CD4-positive, alpha-beta T cell (primary cell): Measurements from ENCODE around the gene PRKCQ. TPM values are rescaled to one million over a fixed set of nuclear protein-coding genes. Genes with fewer than 3 reads are reported as not detected.
A peak's percentile ranks its signal among the peaks of the same experiment; 100 is the strongest.

Source experiments
- ATAC-seq: fragments of 200-7000 bp; cut with Tn5 transposase; one replicate; pipeline ENCODE4 v1.10.0; 2022; ENCODE audit warnings: mild to moderate bottlenecking; ENCODE audit not compliant: poor library complexity
- CTCF ChIA-PET: fragments of 350-600 bp; sonication (Branson Sonifier 250); formaldehyde crosslinking; loops from one replicate; lab custom pipeline; 2021; ENCODE audit warnings: antibody characterized with exemption, inconsistent platforms; lab: Charles Lee
- POLR2A ChIA-PET: fragments of 350-600 bp; sonication (Branson Sonifier 250); formaldehyde crosslinking; loops from one replicate; lab custom pipeline; 2021; ENCODE audit warnings: antibody characterized with exemption, inconsistent platforms; lab: Charles Lee
- DNase-seq, 14 experiments: peaks; one replicate each; pipeline ENCODE4 v3.0.0-alpha.2; 2013 to 2020; ENCODE audit warnings: mixed read lengths in 2 of 14
- H3K27ac ChIP-seq, 2 donors: one replicate each; pipeline versions ENCODE4 v1.5.1 to v1.7.0; 2013; ENCODE audit warnings: low read length in 2 of 2, low read depth in 1 of 2, mild to moderate bottlenecking in 1 of 2
- H3K27me3 ChIP-seq, 2 experiments: 1 replicate in 1 of 2; 2 replicates in 1 of 2; pipeline versions ENCODE4 v1.6.1 to v1.7.0; 2013; ENCODE audit warnings: low read length in 2 of 2, control low read depth in 1 of 2, mild to moderate bottlenecking in 1 of 2, moderate library complexity in 1 of 2; ENCODE audit not compliant: insufficient read depth in 2 of 2, control insufficient read depth in 1 of 2
- H3K36me3 ChIP-seq: one replicate; pipeline ENCODE4 v1.6.1; 2013; ENCODE audit warnings: low read length, control low read depth; ENCODE audit not compliant: insufficient read depth
- H3K4me1 ChIP-seq: one replicate; pipeline ENCODE4 v1.6.1; 2013; ENCODE audit warnings: low read length, control low read depth; ENCODE audit not compliant: insufficient read depth
- H3K4me3 ChIP-seq: one replicate; pipeline ENCODE4 v1.5.1; 2013; ENCODE audit warnings: mild to moderate bottlenecking, low read length, moderate library complexity
- H3K9me3 ChIP-seq, 2 experiments: 1 replicate in 1 of 2; 2 replicates in 1 of 2; pipeline versions ENCODE4 v1.6.1 to v1.7.0; 2013; ENCODE audit warnings: low read length in 2 of 2, mild to moderate bottlenecking in 2 of 2, control low read depth in 1 of 2, moderate library complexity in 1 of 2; ENCODE audit not compliant: control insufficient read depth in 1 of 2, insufficient read depth in 1 of 2
- H3K27ac Mint-ChIP-seq: one replicate; pipeline ENCODE4 v1.8.0; 2020; ENCODE audit warnings: mixed read lengths
- H3K27me3 Mint-ChIP-seq: one replicate; pipeline ENCODE4 v1.8.0; 2021; ENCODE audit warnings: mixed read lengths
- H3K36me3 Mint-ChIP-seq: one replicate; pipeline ENCODE4 v1.8.0; 2021; ENCODE audit warnings: low read depth, mixed read lengths
- H3K4me1 Mint-ChIP-seq: one replicate; pipeline ENCODE4 v1.8.0; 2021; ENCODE audit warnings: low read depth, mixed read lengths
- H3K4me3 Mint-ChIP-seq: one replicate; pipeline ENCODE4 v1.8.0; 2020; ENCODE audit warnings: mild to moderate bottlenecking, mixed read lengths
- H3K9me3 Mint-ChIP-seq: one replicate; pipeline ENCODE4 v1.8.0; 2020; ENCODE audit warnings: mixed read lengths
- CTCF ChIP-seq: fragments of 200-600 bp; IDR thresholded peaks from one replicate; pipeline ENCODE4 v1.8.0; 2022; ENCODE audit warnings: antibody characterized with exemption, mild to moderate bottlenecking
- intact Hi-C, 2 experiments: fragments of 100-400 bp; cut with DNase I in 1 of 2; cut with micrococcal nuclease in 1 of 2; formaldehyde crosslinking; loops; one replicate each; pipeline versions ENCODE4 v1.15.1 to v1.9.0; 2023 to 2025; cut with DNase I, micrococcal nuclease
- total RNA-seq, 174 experiments: library from RNA in 2 of 174; stranded (reverse) in 2 of 174; gene quantifications; one replicate each; pipeline ENCODE4 v1.2.3 and lab custom pipeline; 2021 to 2026

The PRKCQ gene
- total RNA-seq, 2 experiments from 2014 or later = 43.4 to 43.9 TPM

- H3K27me3 ChIP-seq = no peaks in the 10 kb centered on the region
- H3K36me3 ChIP-seq = peaks cover 8% of the 10 kb centered on the region
- Mint-ChIP-seq H3K4me3 (no peak overlapping the region), H3K27me3 (no peaks in the 10 kb centered on the region), H3K27ac (peak overlapping the region; percentile 72), H3K4me1 (peaks cover 83% of the 10 kb centered on the region), H3K36me3 (peaks cover 41% of the 10 kb centered on the region), H3K9me3 (no peaks in the 10 kb centered on the region)
- H3K4me1 ChIP-seq = peaks cover 63% of the 10 kb centered on the region
- ChIA-PET POLR2A (interaction anchor here (0.9 to 1.4 kb wide), 3 partner anchors 25 to 46 kb away, joined by 3 to 5 read pairs (median 3); no protein-coding TSS in a partner anchor), CTCF (interaction anchor here (1.2 kb wide), 1 partner anchor 9 kb away, joined by 3 read pairs; no protein-coding TSS in a partner anchor)
- no peaks in the 10 kb centered on the region for H3K9me3 ChIP-seq
- DNase-seq = peak in 1 of 14 experiments; percentile 23
- H3K4me3 ChIP-seq = no peak overlapping the region
- no peak for TF ChIP-seq CTCF
- intact Hi-C loops = loop anchor here in 1 of 2 experiments (5.0 kb wide), 1 partner anchor 1690 kb away; no protein-coding TSS in a partner anchor
- no peak for ATAC-seq
- H3K27ac ChIP-seq = no peak overlapping the region
These were observed 42.3 kb downstream of the PRKCQ start for GRCh38 chr10:6537770-6538169.

GRCh38 chr10:6536102-6536501 lies 44.0 kb downstream of the PRKCQ start:
- DNase-seq = no peak
- Histone ChIP-seq H3K4me3 (no peak overlapping the region), H3K4me1 (peaks cover 63% of the 10 kb centered on the region), H3K9me3 (no peaks in the 10 kb centered on the region), H3K27me3 (no peaks in the 10 kb centered on the region), H3K27ac (peak overlapping the region in 1 of 2 donors; percentile 32), H3K36me3 (peaks cover 8% of the 10 kb centered on the region)
- peaks cover 41% of the 10 kb centered on the region for H3K36me3 Mint-ChIP-seq
- no peak for ATAC-seq
- H3K27ac Mint-ChIP-seq = peak overlapping the region; percentile 72
- H3K27me3 Mint-ChIP-seq = no peaks in the 10 kb centered on the region
- H3K4me3 Mint-ChIP-seq = no peak overlapping the region
- ChIA-PET POLR2A (no interaction called here), CTCF (no interaction called here)
- intact Hi-C loops = loop anchor here in 1 of 2 experiments (5.0 kb wide), 1 partner anchor 1689 kb away; no protein-coding TSS in a partner anchor
- H3K9me3 Mint-ChIP-seq = no peaks in the 10 kb centered on the region
- peaks cover 83% of the 10 kb centered on the region for H3K4me1 Mint-ChIP-seq
- TF ChIP-seq CTCF = no peak

- ChIA-PET POLR2A (no interaction called here), CTCF (no interaction called here)
- Histone ChIP-seq H3K4me3 (no peak overlapping the region), H3K27ac (no peak overlapping the region), H3K9me3 (no peaks in the 10 kb centered on the region), H3K36me3 (peaks cover 8% of the 10 kb centered on the region), H3K27me3 (no peaks in the 10 kb centered on the region), H3K4me1 (peaks cover 64% of the 10 kb centered on the region)
- ATAC-seq (no peak), DNase-seq (no peak)
- no peak for TF ChIP-seq CTCF
- H3K36me3 Mint-ChIP-seq = peaks cover 38% of the 10 kb centered on the region
- no peaks in the 10 kb centered on the region for H3K27me3 Mint-ChIP-seq
- peak overlapping the region; percentile 72 for H3K27ac Mint-ChIP-seq
- H3K4me1 Mint-ChIP-seq = peaks cover 83% of the 10 kb centered on the region
- intact Hi-C loops = loop anchor here in 1 of 2 experiments (5.0 kb wide), 1 partner anchor 1688 kb away; no protein-coding TSS in a partner anchor
- no peak overlapping the region for H3K4me3 Mint-ChIP-seq
- no peaks in the 10 kb centered on the region for H3K9me3 Mint-ChIP-seq
These were observed 44.8 kb downstream of the PRKCQ start for GRCh38 chr10:6535156-6535764.
